GM21529 (cell line): ENCODE results near the gene DCP1B.
"Not testable (repeated sequence)": the region's sequence is repeated elsewhere in the genome, so short reads cannot be mapped to it uniquely, and the experiment has no call there.

Experiments used
- ATAC-seq: cut with Tn5 transposase; IDR thresholded peaks from one replicate; pipeline ENCODE4 v1.9.1; 2021; ENCODE audit not compliant: unreplicated experiment

Gene DCP1B

DNA sequence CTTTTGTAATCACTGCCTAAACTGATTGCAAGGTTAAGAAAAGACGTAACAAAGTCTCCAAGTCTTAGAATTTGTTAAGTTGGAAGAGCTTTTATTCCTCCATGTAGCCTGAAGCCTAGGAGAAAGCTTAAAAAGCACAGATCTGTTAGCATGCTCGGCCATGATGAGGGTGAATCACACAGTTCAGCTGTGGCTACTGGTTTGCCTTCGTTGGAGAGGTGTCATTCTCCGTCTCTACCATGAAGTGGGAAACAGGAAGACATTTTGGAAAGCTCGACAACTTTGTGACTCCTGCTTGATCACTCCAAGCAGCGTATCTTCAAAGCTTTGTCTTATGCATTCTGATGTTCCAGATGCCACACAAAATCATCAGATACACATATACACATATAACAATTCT, 27.1 kb downstream of the DCP1B start:
- no peak for ATAC-seq

DNA sequence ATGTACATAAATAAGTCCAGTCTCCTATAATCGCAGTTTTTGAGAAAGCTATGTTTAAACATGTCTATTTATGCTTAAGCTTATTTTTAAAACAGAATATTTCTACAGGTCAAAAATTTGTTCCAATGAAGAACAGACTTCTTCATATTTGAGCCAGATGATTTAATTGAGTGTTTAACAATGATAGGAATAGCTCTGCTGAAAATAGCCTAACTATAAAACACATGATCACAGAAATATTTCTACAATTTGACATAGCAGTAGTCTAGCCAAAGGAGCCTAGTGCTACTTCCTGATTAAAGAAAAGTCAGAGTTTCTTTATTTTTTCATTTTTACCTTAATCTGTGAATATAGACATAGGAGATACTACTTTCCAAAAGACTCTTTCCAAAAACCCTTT, 29.4 kb downstream of the DCP1B start:
- ATAC-seq, result no peak

DNA sequence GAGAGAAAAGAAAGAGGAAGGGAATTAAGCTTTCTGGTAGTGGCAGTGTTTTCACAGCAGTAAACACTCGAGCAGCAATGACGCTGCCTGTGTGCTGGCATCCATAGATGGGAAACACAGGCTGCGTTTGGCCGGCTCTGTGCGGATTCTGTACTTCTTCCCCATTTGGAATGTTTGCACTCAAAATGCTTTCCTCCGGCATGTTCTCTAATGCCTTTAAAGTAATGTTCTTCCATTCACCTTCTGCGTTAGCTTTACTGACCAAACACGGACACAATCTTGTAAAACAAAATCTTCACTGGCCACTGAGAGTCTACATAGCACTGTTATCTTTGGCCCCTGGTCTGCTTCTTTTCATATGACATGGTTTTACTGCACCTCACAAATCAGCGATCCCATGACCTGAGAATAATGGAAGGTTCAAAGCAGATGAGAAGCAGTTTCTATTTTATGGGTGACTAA, 31.4 kb downstream of the DCP1B start:
- no peak for ATAC-seq

GRCh38 chr12:1972260-1972659, 32.0 kb downstream of the DCP1B start:
- ATAC-seq, result no peak

DNA sequence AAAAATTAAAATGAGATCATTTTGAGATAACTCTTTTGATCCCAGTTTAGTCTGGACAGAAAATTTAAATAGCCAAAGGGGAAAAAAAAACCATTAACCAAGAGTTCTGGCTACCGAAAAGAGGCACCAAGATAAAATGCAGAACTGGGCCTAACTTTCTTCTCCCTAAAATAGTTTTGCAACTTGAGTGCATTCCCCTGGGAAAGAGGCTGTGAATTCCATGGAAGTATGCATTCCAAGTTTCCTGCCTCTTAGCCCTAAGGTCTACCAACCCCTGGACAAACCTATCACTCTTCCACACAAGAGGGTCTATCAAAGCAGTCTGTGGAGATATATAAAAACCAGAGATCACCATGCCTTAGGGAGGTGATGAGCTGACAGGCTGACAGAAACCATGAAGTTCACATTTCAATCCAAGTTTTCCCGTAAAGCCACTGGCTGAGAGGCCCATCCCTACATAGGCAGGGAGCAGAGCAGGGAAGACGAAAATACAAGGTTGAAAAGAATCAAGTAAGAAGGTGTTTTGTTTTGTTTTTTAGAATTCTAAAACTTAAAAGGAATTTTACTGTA, 33.8 kb downstream of the DCP1B start:
- ATAC-seq, result no peak

GRCh38 chr12:1966561-1967226, 37.6 kb downstream of the DCP1B start:
- no peak for ATAC-seq

DNA sequence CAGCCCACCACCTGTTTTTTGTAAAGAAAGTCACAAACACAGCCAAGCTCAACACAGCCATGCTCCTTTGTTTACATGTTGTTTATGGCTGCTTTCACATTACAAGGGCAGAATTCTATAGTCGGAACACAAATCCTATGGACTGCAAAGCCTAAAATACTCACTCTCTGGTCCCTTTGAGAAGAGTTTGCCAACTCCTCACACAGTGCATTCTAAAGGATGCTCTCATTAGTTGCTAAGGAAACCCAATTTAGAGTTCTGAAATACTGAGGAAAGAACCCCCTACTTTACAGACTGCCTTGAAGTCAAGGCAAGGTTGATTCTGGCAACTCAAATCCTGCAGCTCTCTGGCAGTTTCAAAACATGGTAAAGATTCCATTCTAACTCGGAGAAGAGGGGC, 38.3 kb downstream of the DCP1B start:
- ATAC-seq, result no peak

DNA sequence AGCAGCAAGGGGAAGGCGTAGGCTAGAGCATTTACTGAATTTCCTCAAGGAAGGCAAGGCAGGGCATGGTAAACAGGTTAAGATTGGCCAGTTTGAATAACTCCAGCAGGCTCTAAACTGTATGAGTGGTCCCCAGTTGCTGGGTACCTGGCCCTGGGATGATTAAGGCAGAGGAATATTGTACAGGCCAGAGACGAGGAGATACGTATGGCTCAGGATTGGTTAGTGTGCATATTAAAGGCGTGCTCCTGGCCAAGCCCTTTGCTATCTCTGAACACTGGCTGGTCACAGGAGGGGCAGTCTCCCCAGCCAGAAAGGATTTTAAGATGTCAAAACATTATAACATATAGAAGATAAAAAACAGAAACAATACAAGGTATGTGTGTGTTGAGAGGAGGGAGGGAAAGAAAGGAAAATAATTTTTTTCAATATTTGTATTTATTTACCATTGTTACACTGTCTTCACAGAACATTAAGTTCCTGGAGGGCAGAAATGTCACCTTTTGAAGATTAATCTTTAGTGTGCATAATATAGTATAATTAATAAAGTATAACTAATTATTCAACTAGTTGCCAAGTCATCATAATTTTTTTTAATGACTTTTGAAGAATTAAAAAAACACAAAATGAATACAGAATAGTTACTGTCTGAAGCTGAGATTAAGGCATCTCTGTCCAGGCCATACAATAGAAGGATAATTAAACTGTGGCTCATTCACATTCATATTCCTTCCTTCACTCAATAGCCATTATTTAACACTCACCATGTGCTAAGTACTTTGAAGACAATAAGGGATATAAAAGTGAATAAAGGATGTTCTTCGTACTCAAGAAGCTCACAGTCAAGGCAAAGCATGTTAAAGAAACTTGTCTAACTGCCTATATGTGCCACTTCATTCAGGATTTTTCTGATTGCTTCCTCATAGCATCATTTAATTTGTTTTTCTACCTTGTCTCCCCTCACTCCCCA, 41.9 kb downstream of the DCP1B start:
- no peak for ATAC-seq

- ATAC-seq, result no peak
Measured at GRCh38 chr12:1956716-1957115, 47.5 kb downstream of the DCP1B start.

- no peak for ATAC-seq
Measured at GRCh38 chr12:1949771-1950470, 54.3 kb downstream of the DCP1B start.

DNA sequence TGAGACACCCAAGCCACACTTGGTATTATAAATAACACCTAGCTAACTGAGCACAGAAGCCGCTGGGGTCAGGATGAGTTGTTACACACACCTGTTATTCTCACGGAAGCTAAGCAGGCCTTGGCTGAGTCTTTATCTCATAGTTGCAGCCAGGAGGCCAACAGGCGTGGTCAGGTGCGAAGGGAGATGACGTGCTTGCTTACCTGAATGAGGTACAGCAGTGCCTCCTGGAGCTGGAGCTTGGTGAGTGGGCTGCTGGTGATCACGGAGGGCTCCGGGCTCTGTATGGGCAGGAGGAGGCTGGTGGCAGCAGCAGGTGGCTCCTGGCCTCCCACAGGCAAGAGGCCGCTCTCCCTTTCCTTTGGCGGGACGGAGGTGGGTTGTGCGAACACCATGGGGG, 55.4 kb downstream of the DCP1B start:
- no peak for ATAC-seq

GRCh38 chr12:1947081-1947480, 57.2 kb downstream of the DCP1B start:
- no peak for ATAC-seq

GRCh38 chr12:1946296-1946695, 58.0 kb downstream of the DCP1B start:
- ATAC-seq, result no peak

- not testable (repeated sequence) for ATAC-seq
Measured at GRCh38 chr12:1945502-1945901, 58.8 kb downstream of the DCP1B start.

GRCh38 chr12:1939801-1940607, 64.3 kb downstream of the DCP1B start:
- peak; percentile 58 for ATAC-seq

DNA sequence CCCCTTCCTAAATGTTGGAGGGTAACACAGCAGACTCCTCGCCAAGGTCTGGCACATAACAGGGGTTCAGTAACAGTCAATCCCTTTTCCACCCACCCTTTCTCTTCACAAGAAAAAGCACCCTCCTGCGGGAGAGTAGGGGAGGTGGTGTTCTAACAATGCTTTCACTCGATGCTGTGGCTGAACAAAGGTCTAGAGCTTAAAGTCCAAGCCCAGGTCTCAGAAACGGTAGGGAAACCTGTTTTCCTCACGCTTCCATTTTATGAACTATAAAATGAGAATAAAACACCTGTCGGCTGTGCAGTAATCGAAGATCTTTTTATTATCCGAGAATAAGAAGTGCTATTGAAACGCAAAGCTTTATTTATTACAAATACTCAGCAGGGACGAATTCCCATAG, 64.9 kb downstream of the DCP1B start:
- ATAC-seq, result no peak

DNA sequence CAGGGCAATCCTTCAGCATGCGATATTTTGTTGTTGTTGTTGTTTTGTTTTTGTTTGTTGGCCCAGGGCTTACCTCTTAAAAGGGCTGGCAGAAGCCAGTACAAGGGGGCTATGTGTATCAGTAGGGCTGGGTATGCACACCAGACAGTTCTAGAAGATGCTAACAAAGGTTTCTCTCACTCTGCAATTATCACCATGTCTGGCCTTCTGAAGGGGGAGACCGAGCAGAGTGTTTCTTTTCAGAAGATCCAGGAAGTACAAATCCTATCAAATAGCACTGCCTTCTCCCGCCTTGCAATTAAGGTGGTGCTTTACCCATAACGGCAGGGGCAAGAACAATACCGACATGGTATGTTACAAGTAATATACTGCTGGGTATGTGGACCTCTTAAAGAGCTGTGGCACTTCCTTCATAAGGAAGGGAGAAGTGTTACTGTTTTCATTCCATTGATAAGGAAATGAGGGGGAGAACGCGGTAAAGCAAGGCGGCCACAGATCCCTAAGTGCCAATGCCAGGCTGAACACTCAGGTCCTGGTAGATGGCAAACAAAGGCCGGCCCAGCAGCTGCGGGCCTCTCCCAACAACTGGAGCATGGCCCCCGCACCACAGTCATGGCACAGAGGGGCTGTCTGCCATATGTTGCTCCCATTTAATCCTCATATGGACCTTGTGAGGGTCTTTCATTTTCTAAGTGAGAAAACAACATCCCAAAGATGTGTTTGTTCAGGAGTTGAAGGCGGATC, 66.6 kb downstream of the DCP1B start:
- ATAC-seq, result no peak

DNA sequence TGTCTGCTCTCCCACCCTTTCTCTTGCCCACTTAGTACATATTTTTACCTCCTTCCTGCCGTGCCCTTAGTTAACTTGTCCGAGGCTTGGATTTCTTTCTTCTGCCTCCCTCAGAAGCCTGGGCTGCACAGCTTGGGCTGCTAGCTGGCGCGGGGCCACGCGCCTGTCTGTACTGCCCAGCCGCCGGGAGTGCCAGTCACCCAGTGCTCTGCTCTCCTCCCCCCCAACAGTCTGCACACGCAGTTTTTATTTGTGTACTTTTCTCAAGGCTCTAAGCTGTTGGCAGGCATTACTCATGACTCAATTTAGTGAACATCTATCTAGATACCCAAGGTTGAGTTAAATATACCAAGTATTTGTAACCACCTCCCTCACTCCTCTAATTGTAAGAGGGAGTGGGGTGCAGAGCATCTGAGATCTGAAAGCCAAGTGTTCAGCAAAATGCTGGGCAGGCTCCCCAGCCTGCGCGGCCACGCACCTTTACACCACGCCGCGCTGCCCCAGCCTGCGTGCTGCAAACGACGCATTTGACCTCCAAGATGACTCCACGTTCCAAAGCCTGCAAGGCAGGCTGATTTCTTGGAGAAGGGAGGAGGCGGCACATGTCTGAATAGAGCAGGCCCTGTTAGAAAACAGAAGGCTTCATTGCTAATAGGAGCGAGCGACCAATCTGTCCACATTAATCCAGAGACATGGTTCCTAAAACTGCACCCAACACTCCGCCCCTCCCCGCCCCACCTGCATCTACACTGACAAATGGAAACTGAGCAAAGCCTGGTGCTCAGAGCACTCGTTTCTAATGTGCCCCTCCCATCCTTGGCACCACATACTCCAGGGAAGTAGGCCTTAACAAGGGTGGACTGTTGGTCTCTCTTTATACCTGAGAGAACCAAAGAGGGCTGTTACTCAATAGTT, 67.6 kb downstream of the DCP1B start:
- ATAC-seq, result no peak
